Prostate gland (tissue), 2 donors: ENCODE measurements around the gene CFAP61. TPM values are rescaled to one million over a fixed set of nuclear protein-coding genes. Genes with fewer than 3 reads are reported as not detected.

Experiments used
- DNase-seq: peaks from one replicate; pipeline ENCODE4 v3.0.0-alpha.2; 2019; ENCODE audit warnings: low spot score
- H3K27ac ChIP-seq, 2 donors: fragments of 200-600 bp; sonication (generic); 2 replicates each; pipeline ENCODE4 v1.5.1; 2017 to 2019
- H3K27me3 ChIP-seq: fragments of 200-600 bp; sonication (generic); replicated peaks from 2 replicates; pipeline ENCODE4 v1.5.1; 2019; ENCODE audit not compliant: insufficient read depth
- H3K36me3 ChIP-seq, 2 donors: fragments of 200-600 bp; sonication (generic); 1 replicate in 1 of 2; 2 replicates in 1 of 2; pipeline versions ENCODE4 v1.5.1 to v1.8.1; 2017 to 2019
- H3K4me1 ChIP-seq: fragments of 200-600 bp; sonication (generic); replicated peaks from 2 replicates; pipeline ENCODE4 v1.5.1; 2019
- H3K4me3 ChIP-seq, 2 donors: fragments of 200-600 bp; sonication (generic); 2 replicates each; pipeline ENCODE4 v1.5.1; 2017 to 2019
- H3K9me3 ChIP-seq: fragments of 200-600 bp; sonication (generic); 2 replicates; pipeline ENCODE4 v1.5.1; 2017
- POLR2A ChIP-seq: fragments of 450-650 bp; IDR thresholded peaks from one replicate; pipeline ENCODE4 v1.6.1; 2016; ENCODE audit warnings: antibody characterized with exemption, mild to moderate bottlenecking
- POLR2AphosphoS5 ChIP-seq: sonication (generic); formaldehyde crosslinking; IDR thresholded peaks from one replicate; pipeline ENCODE4 v1.6.1; 2017; ENCODE audit warnings: antibody characterized with exemption
- WGBS: methylation state at CpG from one replicate; pipeline ENCODE4 v1.1.5; 2018; 5-methylcytosine and 5-hydroxymethylcytosine counted together
- intact Hi-C: fragments of 100-400 bp; cut with DNase I; formaldehyde crosslinking; loops from one replicate; pipeline ENCODE4 v1.14.2; 2022
- total RNA-seq, 2 donors: library from RNA; depleted of rRNA; stranded (reverse); fragments of >200 nt; gene quantifications; one replicate each; pipeline ENCODE4 v1.1.0, GENCODE V29; 2016
- TF ChIP-seq, protein P1 (sequence below), 4 experiments: fragments of 200-600 bp in 2 of 4; fragments of 450-650 bp in 2 of 4; sonication (generic) in 2 of 4; IDR thresholded peaks; 1 replicate in 3 of 4; 2 replicates in 1 of 4; pipeline ENCODE4 v1.5.1; 2016 to 2019; ENCODE audit warnings: antibody characterized with exemption in 4 of 4, mild to moderate bottlenecking in 2 of 4, moderate library complexity in 2 of 4

The CFAP61 gene
- total RNA-seq, 2 donors from 2014 or later, result 0.14 to 8.1 TPM

DNA sequence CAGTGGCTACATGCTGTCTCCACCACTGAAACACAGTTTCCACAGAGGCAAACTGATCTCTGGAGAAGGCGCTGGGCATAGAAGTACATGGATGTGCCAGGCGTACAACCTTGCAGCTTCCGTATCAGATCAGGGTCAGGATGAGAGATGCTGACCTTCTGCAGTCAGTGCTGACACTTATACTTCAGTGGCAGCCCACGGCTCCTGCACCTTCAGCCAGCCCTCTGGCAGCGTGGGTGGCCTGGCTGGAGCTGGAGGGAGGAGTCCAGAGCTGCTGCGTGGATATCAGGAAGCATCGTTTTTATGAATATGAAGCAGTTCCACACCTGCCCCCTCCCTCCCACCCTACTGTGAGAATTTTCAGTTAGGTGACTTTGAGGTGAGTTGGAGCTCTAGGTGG is 149.3 kb downstream of the CFAP61 start:
- no peak overlapping the region for H3K4me3 ChIP-seq
- H3K4me1 ChIP-seq, result no peaks in the 10 kb centered on the region
- no peaks in the 10 kb centered on the region for H3K36me3 ChIP-seq
- no peak overlapping the region for H3K27ac ChIP-seq
- no peaks in the 10 kb centered on the region for H3K27me3 ChIP-seq
- DNase-seq, result no peak
- intact Hi-C loops, result no loop called here
- no peaks in the 10 kb centered on the region for H3K9me3 ChIP-seq
- TF ChIP-seq POLR2AphosphoS5, result no peak
- no peak for TF ChIP-seq POLR2A
- TF ChIP-seq, protein P1, sequence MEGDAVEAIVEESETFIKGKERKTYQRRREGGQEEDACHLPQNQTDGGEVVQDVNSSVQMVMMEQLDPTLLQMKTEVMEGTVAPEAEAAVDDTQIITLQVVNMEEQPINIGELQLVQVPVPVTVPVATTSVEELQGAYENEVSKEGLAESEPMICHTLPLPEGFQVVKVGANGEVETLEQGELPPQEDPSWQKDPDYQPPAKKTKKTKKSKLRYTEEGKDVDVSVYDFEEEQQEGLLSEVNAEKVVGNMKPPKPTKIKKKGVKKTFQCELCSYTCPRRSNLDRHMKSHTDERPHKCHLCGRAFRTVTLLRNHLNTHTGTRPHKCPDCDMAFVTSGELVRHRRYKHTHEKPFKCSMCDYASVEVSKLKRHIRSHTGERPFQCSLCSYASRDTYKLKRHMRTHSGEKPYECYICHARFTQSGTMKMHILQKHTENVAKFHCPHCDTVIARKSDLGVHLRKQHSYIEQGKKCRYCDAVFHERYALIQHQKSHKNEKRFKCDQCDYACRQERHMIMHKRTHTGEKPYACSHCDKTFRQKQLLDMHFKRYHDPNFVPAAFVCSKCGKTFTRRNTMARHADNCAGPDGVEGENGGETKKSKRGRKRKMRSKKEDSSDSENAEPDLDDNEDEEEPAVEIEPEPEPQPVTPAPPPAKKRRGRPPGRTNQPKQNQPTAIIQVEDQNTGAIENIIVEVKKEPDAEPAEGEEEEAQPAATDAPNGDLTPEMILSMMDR (IDR thresholded peaks at IDR 0.05), result no peak
- WGBS, result 78% methylated on average over 7 of the region's 7 CpGs

DNA sequence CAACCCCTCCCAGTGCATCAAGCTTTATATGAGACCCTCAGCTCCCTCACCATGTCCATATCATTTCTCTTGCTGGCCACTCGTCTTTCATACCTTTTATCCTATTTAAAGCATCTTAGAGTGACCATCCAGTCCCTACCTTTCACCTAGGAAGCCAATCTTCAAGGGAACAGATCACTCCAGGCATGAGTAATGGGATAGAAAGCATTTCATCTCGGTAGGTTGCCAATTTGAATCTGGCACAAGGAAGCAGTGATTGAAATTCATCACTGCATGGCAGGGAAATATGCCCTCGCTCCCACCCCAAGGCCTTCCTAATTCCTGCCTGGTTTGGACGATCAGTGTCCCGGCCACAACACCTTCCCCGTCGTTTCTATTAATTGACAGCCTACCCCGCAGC is 150.4 kb downstream of the CFAP61 start:
- intact Hi-C loops, result no loop called here
- Histone ChIP-seq H3K9me3 (no peaks in the 10 kb centered on the region), H3K4me3 (no peak overlapping the region), H3K27me3 (no peaks in the 10 kb centered on the region), H3K4me1 (no peaks in the 10 kb centered on the region), H3K36me3 (no peaks in the 10 kb centered on the region), H3K27ac (no peak overlapping the region)
- 87% methylated on average over 8 of the region's 8 CpGs for WGBS
- TF ChIP-seq POLR2AphosphoS5 (no peak), POLR2A (no peak)
- TF ChIP-seq, protein P1 (IDR thresholded peaks at IDR 0.05), result no peak
- DNase-seq, result no peak

DNA sequence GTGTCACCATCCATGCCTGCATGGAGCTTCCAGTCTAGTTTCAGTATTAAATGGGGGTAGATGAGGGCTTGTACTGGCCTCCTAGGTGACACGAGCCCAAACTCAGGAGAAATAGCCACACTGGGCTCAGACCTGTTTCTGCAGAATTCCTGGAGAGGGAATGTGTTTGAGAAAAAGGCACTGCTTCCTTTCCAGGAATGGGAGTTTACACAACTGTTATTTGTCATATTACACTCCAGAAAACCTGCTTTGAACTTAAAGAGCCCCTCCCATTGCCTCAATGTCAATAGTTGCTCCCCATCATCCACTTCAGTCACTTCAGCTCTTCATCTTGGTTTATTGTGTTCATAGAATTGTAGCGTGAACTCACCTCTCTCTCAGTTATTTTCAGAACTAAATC is 151.5 kb downstream of the CFAP61 start:
- intact Hi-C loops, result no loop called here
- no peak for DNase-seq
- no peak overlapping the region for H3K4me3 ChIP-seq
- H3K27me3 ChIP-seq, result no peaks in the 10 kb centered on the region
- no peaks in the 10 kb centered on the region for H3K4me1 ChIP-seq
- no peaks in the 10 kb centered on the region for H3K36me3 ChIP-seq
- WGBS, result 72% methylated on average over 2 of the region's 2 CpGs
- no peak overlapping the region for H3K27ac ChIP-seq
- H3K9me3 ChIP-seq, result no peaks in the 10 kb centered on the region
- TF ChIP-seq POLR2A, result no peak
- no peak for TF ChIP-seq POLR2AphosphoS5
- TF ChIP-seq, protein P1 (IDR thresholded peaks at IDR 0.05), result no peak

DNA sequence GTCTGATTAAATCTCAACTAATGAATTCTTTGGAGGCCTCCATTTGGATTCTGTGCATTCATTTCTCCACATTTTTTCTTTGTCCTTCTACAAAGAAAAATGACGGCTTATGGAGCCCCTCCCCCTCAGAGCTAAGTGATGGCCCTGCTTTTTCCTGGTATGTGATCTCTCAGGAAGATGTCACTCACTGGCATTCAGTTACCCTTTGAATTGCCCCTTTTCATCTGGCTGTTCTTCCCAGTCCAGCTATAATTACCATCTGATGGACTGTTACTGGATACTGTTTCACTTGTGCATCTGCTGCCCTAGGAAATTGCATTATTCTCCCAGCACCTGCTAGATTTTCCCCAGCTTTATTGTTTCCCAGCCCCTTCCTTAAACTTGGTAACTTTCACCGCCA is 151.9 kb downstream of the CFAP61 start:
- TF ChIP-seq POLR2A (no peak), POLR2AphosphoS5 (no peak)
- TF ChIP-seq, protein P1 (IDR thresholded peaks at IDR 0.05), result no peak
- 51% methylated on average over 2 of the region's 2 CpGs for WGBS
- intact Hi-C loops, result no loop called here

DNA sequence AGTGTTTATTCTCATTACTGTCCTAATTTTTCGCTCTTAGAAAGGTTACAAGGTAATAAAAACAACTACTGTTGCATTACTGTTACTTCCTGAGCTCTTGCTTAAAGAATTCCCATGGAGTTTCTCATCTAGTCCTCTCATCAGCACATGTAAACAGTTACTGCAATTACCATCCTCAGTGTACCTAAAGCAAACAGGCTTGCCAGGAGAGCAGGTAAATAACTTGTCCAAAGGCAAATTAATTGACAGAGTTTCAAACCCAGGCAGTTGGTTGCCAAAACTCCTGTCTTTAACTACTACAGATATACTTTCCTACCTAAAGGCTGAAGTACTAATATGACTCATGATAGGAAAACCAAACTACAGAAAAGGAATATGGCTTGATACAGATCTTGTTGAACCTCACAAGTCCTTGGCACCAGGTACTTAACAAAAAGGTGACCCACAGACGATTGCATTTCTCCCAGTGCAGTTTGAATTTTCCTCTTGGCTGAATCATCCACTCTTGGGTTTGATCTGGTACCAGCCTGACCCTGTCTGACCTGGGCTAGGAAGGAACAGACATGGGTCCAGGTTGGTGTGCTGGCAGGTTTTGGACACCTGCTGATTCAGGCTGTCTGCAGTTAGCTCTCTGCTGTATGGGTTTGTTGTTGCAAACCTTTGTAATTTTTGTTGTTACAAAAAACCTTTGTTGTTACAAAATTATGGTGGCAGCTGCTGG is 153.0 kb downstream of the CFAP61 start:
- no peaks in the 10 kb centered on the region for H3K9me3 ChIP-seq
- intact Hi-C loops, result no loop called here
- no peaks in the 10 kb centered on the region for H3K27me3 ChIP-seq
- TF ChIP-seq POLR2AphosphoS5 (no peak), POLR2A (no peak)
- TF ChIP-seq, protein P1 (IDR thresholded peaks at IDR 0.05), result no peak
- no peak overlapping the region for H3K4me3 ChIP-seq
- no peak overlapping the region for H3K27ac ChIP-seq
- DNase-seq, result no peak
- WGBS, result 61% methylated on average over 2 of the region's 2 CpGs
- H3K4me1 ChIP-seq, result no peaks in the 10 kb centered on the region
- H3K36me3 ChIP-seq, result no peaks in the 10 kb centered on the region

More for the DNA sequence above, 151.9 kb downstream of the CFAP61 start:
- Histone ChIP-seq H3K9me3 (no peaks in the 10 kb centered on the region), H3K36me3 (no peaks in the 10 kb centered on the region), H3K4me1 (no peaks in the 10 kb centered on the region), H3K27me3 (no peaks in the 10 kb centered on the region), H3K27ac (no peak overlapping the region), H3K4me3 (no peak overlapping the region)
- no peak for DNase-seq
